Measurements from ENCODE around the gene ADAP2.
A peak's percentile ranks its signal among the peaks of the same experiment; 100 is the strongest.
"Not testable (repeated sequence)": the region's sequence is repeated elsewhere in the genome, so short reads cannot be mapped to it uniquely, and the experiment has no call there.

Gene ADAP2

GRCh38 chr17:30931582-30931981 is 9.8 kb downstream of the ADAP2 start:
- not testable (repeated sequence) for DNase-seq

- DNase-seq = no peak
Observed at GRCh38 chr17:30933966-30934365, 12.2 kb downstream of the ADAP2 start.

GRCh38 chr17:30939051-30939689 is 17.4 kb downstream of the ADAP2 start:
- peak; percentile 6 for DNase-seq

GRCh38 chr17:30942308-30943079 is 20.7 kb downstream of the ADAP2 start:
- DNase-seq = no peak

- no peak for DNase-seq
Observed at GRCh38 chr17:30947796-30948195, 26.1 kb downstream of the ADAP2 start.

- no peak for DNase-seq
Observed at GRCh38 chr17:30950189-30950588, 28.4 kb downstream of the ADAP2 start.

GRCh38 chr17:30950669-30951399 is 29.1 kb downstream of the ADAP2 start:
- DNase-seq = no peak

GRCh38 chr17:30952638-30953393 is 31.1 kb downstream of the ADAP2 start:
- DNase-seq = no peak

GRCh38 chr17:30954046-30954830 is 32.5 kb downstream of the ADAP2 start:
- DNase-seq = no peak

- no peak for DNase-seq
Observed at GRCh38 chr17:30956764-30957374, 35.1 kb downstream of the ADAP2 start.

- no peak for DNase-seq
Observed at GRCh38 chr17:30957741-30958140, 36.0 kb downstream of the ADAP2 start.

- no peak for DNase-seq
Observed at GRCh38 chr17:30958187-30958586, 36.4 kb downstream of the ADAP2 start.

GRCh38 chr17:30961209-30962188 is 39.8 kb downstream of the ADAP2 start:
- no peak for DNase-seq

- DNase-seq = not testable (repeated sequence)
Observed at GRCh38 chr17:30964312-30964711, 42.6 kb downstream of the ADAP2 start.

GRCh38 chr17:30964876-30965275 is 43.1 kb downstream of the ADAP2 start:
- no peak for DNase-seq

- no peak for DNase-seq
Observed at GRCh38 chr17:30965686-30966085, 43.9 kb downstream of the ADAP2 start.

- DNase-seq = not testable (repeated sequence)
Observed at GRCh38 chr17:30967911-30968310, 46.2 kb downstream of the ADAP2 start.

GRCh38 chr17:30969989-30970830 is 48.5 kb downstream of the ADAP2 start:
- DNase-seq = no peak

- DNase-seq = peak; percentile 60
Observed at GRCh38 chr17:30970831-30971567, 49.3 kb downstream of the ADAP2 start, which contains the start of gene RNF135. Gene RNF135 (plus strand): TSS chr17:30971039. CDS start chr17:30971074, 35 bp downstream.

Measured in CD4-positive, alpha-beta T cell treated with Interleukin-21 for 1 hour (primary cell).